ENCODE measurements around the gene KCNK7. TPM values are rescaled to one million over a fixed set of nuclear protein-coding genes. Genes with fewer than 3 reads are reported as not detected.
A peak's percentile ranks its signal among the peaks of the same experiment; 100 is the strongest.

The KCNK7 gene
- total RNA-seq, 1 experiment from 2014 or later, result not detected

GRCh38 chr11:65627202-65627601 lies 31.6 kb upstream of the KCNK7 start:
- DNase-seq (ENCODE audit: low read depth), result no peak

GRCh38 chr11:65625628-65626342 lies 30.2 kb upstream of the KCNK7 start:
- DNase-seq (ENCODE audit: low read depth), result peak; percentile 57

GRCh38 chr11:65624931-65625627 lies 29.5 kb upstream of the KCNK7 start:
- DNase-seq (ENCODE audit: low read depth), result no peak

GRCh38 chr11:65623852-65624616 lies 28.4 kb upstream of the KCNK7 start:
- no peak for DNase-seq (ENCODE audit: low read depth)

- no peak for DNase-seq (ENCODE audit: low read depth)
Measured at GRCh38 chr11:65623177-65623576, 27.6 kb upstream of the KCNK7 start.

GRCh38 chr11:65622011-65622410 lies 26.4 kb upstream of the KCNK7 start:
- no peak for DNase-seq (ENCODE audit: low read depth)

GRCh38 chr11:65621460-65621859 lies 25.9 kb upstream of the KCNK7 start:
- no peak for DNase-seq (ENCODE audit: low read depth)

GRCh38 chr11:65620666-65621065 lies 25.1 kb upstream of the KCNK7 start:
- no peak for DNase-seq (ENCODE audit: low read depth)

- no peak for DNase-seq (ENCODE audit: low read depth)
Measured at GRCh38 chr11:65619281-65619928, 23.8 kb upstream of the KCNK7 start.

GRCh38 chr11:65618763-65619162 lies 23.2 kb upstream of the KCNK7 start:
- no peak for DNase-seq (ENCODE audit: low read depth)

- no peak for DNase-seq (ENCODE audit: low read depth)
Measured at GRCh38 chr11:65617990-65618751, 22.6 kb upstream of the KCNK7 start.

- no peak for DNase-seq (ENCODE audit: low read depth)
Measured at GRCh38 chr11:65617136-65617850, 21.7 kb upstream of the KCNK7 start.

GRCh38 chr11:65616575-65617001 lies 21.0 kb upstream of the KCNK7 start:
- no peak for DNase-seq (ENCODE audit: low read depth)

- DNase-seq (ENCODE audit: low read depth), result peak; percentile 57
Measured at GRCh38 chr11:65615950-65616574, 20.5 kb upstream of the KCNK7 start.

- DNase-seq (ENCODE audit: low read depth), result peak; percentile 100
Measured at GRCh38 chr11:65615229-65615949, 19.8 kb upstream of the KCNK7 start, which contains the start of gene PCNX3. PCNX3 (plus strand) TSS chr11:65615776; CDS start chr11:65616312, 536 bp downstream.

- DNase-seq (ENCODE audit: low read depth), result no peak
Measured at GRCh38 chr11:65613091-65613928, 17.7 kb upstream of the KCNK7 start.

- no peak for DNase-seq (ENCODE audit: low read depth)
Measured at GRCh38 chr11:65612691-65613090, 17.1 kb upstream of the KCNK7 start.

Measured in Daoy (cell line).